ENCODE results near the gene ELK4. TPM values are rescaled to one million over a fixed set of nuclear protein-coding genes. Genes with fewer than 3 reads are reported as not detected.
A peak's percentile ranks its signal among the peaks of the same experiment; 100 is the strongest.

The ELK4 gene
- polyA plus RNA-seq, 1 of the 3 experiments (the other 2 are of a cell fraction), result 2.6 TPM

- TF ChIP-seq TEAD4 (IDR thresholded peaks at IDR 0.05; ENCODE audit: borderline replicate concordance, insufficient read depth), result no peak
- no peak for TF ChIP-seq YY1 (IDR thresholded peaks at IDR 0.05; ENCODE audit: low read depth)
- no peak for TF ChIP-seq ELF1 (IDR thresholded peaks at IDR 0.05)
- no peak for TF ChIP-seq RXRA (IDR thresholded peaks at IDR 0.05; ENCODE audit: borderline replicate concordance, low read depth)
- TF ChIP-seq GABPA (IDR thresholded peaks at IDR 0.05; ENCODE audit: low read depth), result no peak
- TF ChIP-seq GATA2 (CRISPR knock-in tag; IDR thresholded peaks at IDR 0.05), result no peak
- TF ChIP-seq RCOR1 (IDR thresholded peaks at IDR 0.05; ENCODE audit: low read length), result no peak
- no peak for TF ChIP-seq JUND (IDR thresholded peaks at IDR 0.05)
- TF ChIP-seq, protein P1, sequence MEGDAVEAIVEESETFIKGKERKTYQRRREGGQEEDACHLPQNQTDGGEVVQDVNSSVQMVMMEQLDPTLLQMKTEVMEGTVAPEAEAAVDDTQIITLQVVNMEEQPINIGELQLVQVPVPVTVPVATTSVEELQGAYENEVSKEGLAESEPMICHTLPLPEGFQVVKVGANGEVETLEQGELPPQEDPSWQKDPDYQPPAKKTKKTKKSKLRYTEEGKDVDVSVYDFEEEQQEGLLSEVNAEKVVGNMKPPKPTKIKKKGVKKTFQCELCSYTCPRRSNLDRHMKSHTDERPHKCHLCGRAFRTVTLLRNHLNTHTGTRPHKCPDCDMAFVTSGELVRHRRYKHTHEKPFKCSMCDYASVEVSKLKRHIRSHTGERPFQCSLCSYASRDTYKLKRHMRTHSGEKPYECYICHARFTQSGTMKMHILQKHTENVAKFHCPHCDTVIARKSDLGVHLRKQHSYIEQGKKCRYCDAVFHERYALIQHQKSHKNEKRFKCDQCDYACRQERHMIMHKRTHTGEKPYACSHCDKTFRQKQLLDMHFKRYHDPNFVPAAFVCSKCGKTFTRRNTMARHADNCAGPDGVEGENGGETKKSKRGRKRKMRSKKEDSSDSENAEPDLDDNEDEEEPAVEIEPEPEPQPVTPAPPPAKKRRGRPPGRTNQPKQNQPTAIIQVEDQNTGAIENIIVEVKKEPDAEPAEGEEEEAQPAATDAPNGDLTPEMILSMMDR (IDR thresholded peaks at IDR 0.05), result peak; percentile 97
- TF ChIP-seq USF2 (IDR thresholded peaks at IDR 0.05; ENCODE audit: borderline replicate concordance, low read depth, low read length), result no peak
These were observed 40.1 kb downstream of the ELK4 start (continued) for GRCh38 chr1:205591522-205592351.

- Histone ChIP-seq H3F3A (replicated peaks; ENCODE audit: insufficient read depth) (peaks cover 4% of the 10 kb centered on the region), H2AFZ (ENCODE audit: low read depth) (no peak overlapping the region), H3K79me2 (ENCODE audit: insufficient read depth) (no peaks in the 10 kb centered on the region), H3K4me1 (ENCODE audit: control insufficient read depth in 1 of 2, insufficient read depth in 2 of 2, low read depth in 1 of 2, low read length in 1 of 2) (peaks cover 0 to 10% of the 10 kb centered on the region in 2 experiments; a peak in 1 of 4 replicates), H3K9me3 (no peaks in the 10 kb centered on the region), H3K4me2 (no peak overlapping the region), H3K9ac (no peak overlapping the region), H3K27ac (ENCODE audit: low read depth in 2 of 2, low read length in 1 of 2) (no peak overlapping the region), H3K9me2 (no peaks in the 10 kb centered on the region), H3K36me3 (replicated peaks in 1 of 2; ENCODE audit: control insufficient read depth in 1 of 2, insufficient read depth in 2 of 2, low read length in 1 of 2) (no peaks in the 10 kb centered on the region), H4K20me1 (ENCODE audit: insufficient read depth) (no peaks in the 10 kb centered on the region), H3K4me3 (ENCODE audit: low read depth in 2 of 2, low read length in 1 of 2) (no peak overlapping the region), H3K27me3 (ENCODE audit: insufficient read depth) (no peaks in the 10 kb centered on the region)
- 61% methylated on average over 9 of the region's 9 CpGs for WGBS (ENCODE audit: low lambda C conversion rate)
- CTCF ChIA-PET, result interaction anchor here (0.7 to 9.7 kb wide), 59 partner anchors 10 to 434 kb away, joined by 3 to 443 read pairs (median 6); partner anchors contain the start of genes ELK4 and SLC45A3
- no peak for DNase-seq
- POLR2A ChIA-PET, result interaction anchor here (0.9 to 2.5 kb wide), 4 partner anchors 41 to 120 kb away, joined by 4 to 12 read pairs (median 7); partner anchors contain the start of gene ELK4
- TF ChIP-seq, protein P2, sequence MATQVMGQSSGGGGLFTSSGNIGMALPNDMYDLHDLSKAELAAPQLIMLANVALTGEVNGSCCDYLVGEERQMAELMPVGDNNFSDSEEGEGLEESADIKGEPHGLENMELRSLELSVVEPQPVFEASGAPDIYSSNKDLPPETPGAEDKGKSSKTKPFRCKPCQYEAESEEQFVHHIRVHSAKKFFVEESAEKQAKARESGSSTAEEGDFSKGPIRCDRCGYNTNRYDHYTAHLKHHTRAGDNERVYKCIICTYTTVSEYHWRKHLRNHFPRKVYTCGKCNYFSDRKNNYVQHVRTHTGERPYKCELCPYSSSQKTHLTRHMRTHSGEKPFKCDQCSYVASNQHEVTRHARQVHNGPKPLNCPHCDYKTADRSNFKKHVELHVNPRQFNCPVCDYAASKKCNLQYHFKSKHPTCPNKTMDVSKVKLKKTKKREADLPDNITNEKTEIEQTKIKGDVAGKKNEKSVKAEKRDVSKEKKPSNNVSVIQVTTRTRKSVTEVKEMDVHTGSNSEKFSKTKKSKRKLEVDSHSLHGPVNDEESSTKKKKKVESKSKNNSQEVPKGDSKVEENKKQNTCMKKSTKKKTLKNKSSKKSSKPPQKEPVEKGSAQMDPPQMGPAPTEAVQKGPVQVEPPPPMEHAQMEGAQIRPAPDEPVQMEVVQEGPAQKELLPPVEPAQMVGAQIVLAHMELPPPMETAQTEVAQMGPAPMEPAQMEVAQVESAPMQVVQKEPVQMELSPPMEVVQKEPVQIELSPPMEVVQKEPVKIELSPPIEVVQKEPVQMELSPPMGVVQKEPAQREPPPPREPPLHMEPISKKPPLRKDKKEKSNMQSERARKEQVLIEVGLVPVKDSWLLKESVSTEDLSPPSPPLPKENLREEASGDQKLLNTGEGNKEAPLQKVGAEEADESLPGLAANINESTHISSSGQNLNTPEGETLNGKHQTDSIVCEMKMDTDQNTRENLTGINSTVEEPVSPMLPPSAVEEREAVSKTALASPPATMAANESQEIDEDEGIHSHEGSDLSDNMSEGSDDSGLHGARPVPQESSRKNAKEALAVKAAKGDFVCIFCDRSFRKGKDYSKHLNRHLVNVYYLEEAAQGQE (IDR thresholded peaks at IDR 0.05; ENCODE audit: low read depth, low read length), result no peak
- TF ChIP-seq YY1 (IDR thresholded peaks at IDR 0.05; ENCODE audit: low read depth) (no peak), MEF2A (IDR thresholded peaks at IDR 0.05; ENCODE audit: borderline replicate concordance, low read depth) (no peak), GABPA (IDR thresholded peaks at IDR 0.05; ENCODE audit: low read depth) (no peak), RCOR1 (IDR thresholded peaks at IDR 0.05; ENCODE audit: low read length) (no peak), MXI1 (IDR thresholded peaks at IDR 0.05; ENCODE audit: low read depth, low read length) (no peak), JUND (IDR thresholded peaks at IDR 0.05) (no peak), CHD2 (IDR thresholded peaks at IDR 0.05; ENCODE audit: low read length, partially characterized antibody) (no peak), IRF3 (IDR thresholded peaks at IDR 0.05; ENCODE audit: low read depth, low read length) (no peak), GATA2 (CRISPR knock-in tag; IDR thresholded peaks at IDR 0.05) (no peak), TEAD4 (IDR thresholded peaks at IDR 0.05; ENCODE audit: borderline replicate concordance, insufficient read depth) (no peak), FOXM1 (IDR thresholded peaks at IDR 0.05; ENCODE audit: low read depth) (no peak), TCF12 (IDR thresholded peaks at IDR 0.05) (no peak), RXRA (IDR thresholded peaks at IDR 0.05; ENCODE audit: borderline replicate concordance, low read depth) (no peak)
- TF ChIP-seq, protein P3, sequence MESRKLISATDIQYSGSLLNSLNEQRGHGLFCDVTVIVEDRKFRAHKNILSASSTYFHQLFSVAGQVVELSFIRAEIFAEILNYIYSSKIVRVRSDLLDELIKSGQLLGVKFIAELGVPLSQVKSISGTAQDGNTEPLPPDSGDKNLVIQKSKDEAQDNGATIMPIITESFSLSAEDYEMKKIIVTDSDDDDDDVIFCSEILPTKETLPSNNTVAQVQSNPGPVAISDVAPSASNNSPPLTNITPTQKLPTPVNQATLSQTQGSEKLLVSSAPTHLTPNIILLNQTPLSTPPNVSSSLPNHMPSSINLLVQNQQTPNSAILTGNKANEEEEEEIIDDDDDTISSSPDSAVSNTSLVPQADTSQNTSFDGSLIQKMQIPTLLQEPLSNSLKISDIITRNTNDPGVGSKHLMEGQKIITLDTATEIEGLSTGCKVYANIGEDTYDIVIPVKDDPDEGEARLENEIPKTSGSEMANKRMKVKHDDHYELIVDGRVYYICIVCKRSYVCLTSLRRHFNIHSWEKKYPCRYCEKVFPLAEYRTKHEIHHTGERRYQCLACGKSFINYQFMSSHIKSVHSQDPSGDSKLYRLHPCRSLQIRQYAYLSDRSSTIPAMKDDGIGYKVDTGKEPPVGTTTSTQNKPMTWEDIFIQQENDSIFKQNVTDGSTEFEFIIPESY (IDR thresholded peaks at IDR 0.05; ENCODE audit: borderline replicate concordance, low read depth), result no peak
These were observed 40.9 kb downstream of the ELK4 start for GRCh38 chr1:205590777-205591513.

Measured in SK-N-SH (cell line).